Adrenal gland (tissue), 5 donors: Measurements from ENCODE around the gene GEMIN2.

Experiments used
- POLR2A ChIP-seq, 2 donors: fragments of 450-650 bp; IDR thresholded peaks; one replicate each; pipeline ENCODE4 v1.6.1; 2017; ENCODE audit warnings: antibody characterized with exemption in 2 of 2, mild to moderate bottlenecking in 2 of 2, moderate library complexity in 1 of 2
- TF ChIP-seq, protein P1 (sequence below), 6 experiments: fragments of 450-650 bp in 4 of 6; fragments of 200-600 bp in 2 of 6; sonication (generic) in 1 of 6; IDR thresholded peaks; 1 replicate in 5 of 6; 2 replicates in 1 of 6; pipeline versions ENCODE4 v1.5.1 to v1.8.0; 2016 to 2021; ENCODE audit warnings: antibody characterized with exemption in 6 of 6, mild to moderate bottlenecking in 2 of 6, moderate library complexity in 1 of 6
- donor health status: DM: no; HTN: no; CAD: no.

DNA sequence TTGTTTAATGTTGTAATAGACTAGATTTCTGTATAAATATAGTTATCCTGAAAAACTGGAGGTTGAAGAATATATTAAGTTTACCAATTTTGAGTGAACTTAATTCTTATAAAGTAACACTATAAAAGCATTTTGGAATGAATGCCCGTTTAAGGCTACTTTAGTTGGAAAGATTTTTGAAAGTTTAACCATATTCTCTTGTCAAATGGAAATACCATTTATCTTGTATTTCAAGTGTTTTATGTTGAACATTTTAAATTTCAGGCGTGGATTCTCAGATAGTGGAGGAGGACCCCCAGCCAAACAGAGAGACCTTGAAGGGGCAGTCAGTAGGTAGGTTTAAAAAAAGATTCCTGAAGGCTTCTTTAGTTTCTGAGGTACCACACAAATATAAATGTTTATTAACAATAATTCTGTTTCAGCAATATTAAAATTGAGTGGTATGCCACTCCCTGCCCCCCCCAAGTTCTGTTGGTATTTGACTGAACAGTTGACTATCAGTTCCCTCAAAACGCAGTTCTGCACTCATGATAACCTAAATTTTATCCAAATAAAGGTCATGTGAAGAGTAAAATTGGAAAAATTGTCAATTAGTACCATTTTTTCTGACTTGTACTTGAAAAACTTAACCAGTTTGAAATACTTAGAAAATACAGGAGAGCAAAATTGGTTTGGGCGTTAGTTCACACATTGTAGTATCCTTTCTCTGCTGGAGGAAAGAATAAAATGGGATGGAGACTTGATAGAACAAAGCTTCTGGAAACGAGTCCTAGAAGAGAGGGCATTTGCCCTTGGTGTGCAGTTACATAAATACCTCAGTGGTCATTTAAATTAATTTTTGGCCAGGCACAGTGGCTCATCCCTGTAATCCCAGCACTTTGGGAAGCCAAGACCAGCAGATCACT lies 62.4 kb downstream of the GEMIN2 start:
- TF ChIP-seq, protein P1, sequence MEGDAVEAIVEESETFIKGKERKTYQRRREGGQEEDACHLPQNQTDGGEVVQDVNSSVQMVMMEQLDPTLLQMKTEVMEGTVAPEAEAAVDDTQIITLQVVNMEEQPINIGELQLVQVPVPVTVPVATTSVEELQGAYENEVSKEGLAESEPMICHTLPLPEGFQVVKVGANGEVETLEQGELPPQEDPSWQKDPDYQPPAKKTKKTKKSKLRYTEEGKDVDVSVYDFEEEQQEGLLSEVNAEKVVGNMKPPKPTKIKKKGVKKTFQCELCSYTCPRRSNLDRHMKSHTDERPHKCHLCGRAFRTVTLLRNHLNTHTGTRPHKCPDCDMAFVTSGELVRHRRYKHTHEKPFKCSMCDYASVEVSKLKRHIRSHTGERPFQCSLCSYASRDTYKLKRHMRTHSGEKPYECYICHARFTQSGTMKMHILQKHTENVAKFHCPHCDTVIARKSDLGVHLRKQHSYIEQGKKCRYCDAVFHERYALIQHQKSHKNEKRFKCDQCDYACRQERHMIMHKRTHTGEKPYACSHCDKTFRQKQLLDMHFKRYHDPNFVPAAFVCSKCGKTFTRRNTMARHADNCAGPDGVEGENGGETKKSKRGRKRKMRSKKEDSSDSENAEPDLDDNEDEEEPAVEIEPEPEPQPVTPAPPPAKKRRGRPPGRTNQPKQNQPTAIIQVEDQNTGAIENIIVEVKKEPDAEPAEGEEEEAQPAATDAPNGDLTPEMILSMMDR (IDR thresholded peaks at IDR 0.05) = no peak
- TF ChIP-seq POLR2A (IDR thresholded peaks at IDR 0.05) = no peak
